Activated CD4-positive, alpha-beta memory T cell treated with anti-CD3 and anti-CD28 coated beads for 36 hours (primary cell): ENCODE data around the gene LAMC3. TPM values are rescaled to one million over a fixed set of nuclear protein-coding genes. Genes with fewer than 3 reads are reported as not detected.

Source experiments
- CTCF ChIA-PET: fragments of 350-600 bp; sonication (Branson Sonifier 250); formaldehyde crosslinking; loops from one replicate; lab custom pipeline; 2021; ENCODE audit warnings: antibody characterized with exemption, inconsistent platforms; lab: Charles Lee
- POLR2A ChIA-PET: fragments of 350-600 bp; sonication (Branson Sonifier 250); formaldehyde crosslinking; loops from one replicate; lab custom pipeline; 2021; ENCODE audit warnings: antibody characterized with exemption; lab: Charles Lee
- DNase-seq: peaks from one replicate; pipeline ENCODE4 v3.0.0-alpha.2; 2020
- H3K27ac Mint-ChIP-seq: one replicate; pipeline ENCODE4 v1.8.0; 2021; ENCODE audit warnings: mixed read lengths
- H3K27me3 Mint-ChIP-seq: one replicate; pipeline ENCODE4 v1.8.0; 2021; ENCODE audit warnings: mixed read lengths
- H3K36me3 Mint-ChIP-seq: one replicate; pipeline ENCODE4 v1.8.0; 2021; ENCODE audit warnings: mixed read lengths
- H3K4me1 Mint-ChIP-seq: one replicate; pipeline ENCODE4 v1.8.0; 2021; ENCODE audit warnings: low read depth, mixed read lengths
- H3K4me3 Mint-ChIP-seq: one replicate; pipeline ENCODE4 v1.8.0; 2021; ENCODE audit warnings: mild to moderate bottlenecking, mixed read lengths
- H3K9me3 Mint-ChIP-seq: one replicate; pipeline ENCODE4 v1.8.0; 2021; ENCODE audit warnings: mixed read lengths
- intact Hi-C: fragments of 100-400 bp; cut with micrococcal nuclease; formaldehyde crosslinking; loops from one replicate; pipeline ENCODE4 v1.15.1; 2023
- total RNA-seq, 2 experiments: library from RNA; stranded (reverse); gene quantifications; one replicate each; pipeline ENCODE4 v1.2.3, GENCODE V29; 2021

LAMC3 gene
- total RNA-seq, 2 experiments from 2014 or later, result 0.12 to 0.34 TPM

GRCh38 chr9:130972277-130972956 is 36.6 kb upstream of the LAMC3 start:
- intact Hi-C loops, result no loop called here
- CTCF ChIA-PET, result no interaction called here
- DNase-seq, result no peak
- H3K9me3 Mint-ChIP-seq, result no peaks in the 10 kb centered on the region
- POLR2A ChIA-PET, result no interaction called here
- no peaks in the 10 kb centered on the region for H3K36me3 Mint-ChIP-seq
- no peaks in the 10 kb centered on the region for H3K4me1 Mint-ChIP-seq
- no peak overlapping the region for H3K4me3 Mint-ChIP-seq
- peaks cover 13% of the 10 kb centered on the region for H3K27me3 Mint-ChIP-seq
- no peak overlapping the region for H3K27ac Mint-ChIP-seq

- intact Hi-C loops, result no loop called here
- no peak for DNase-seq
- Mint-ChIP-seq H3K27ac (no peak overlapping the region), H3K36me3 (no peaks in the 10 kb centered on the region), H3K4me1 (no peaks in the 10 kb centered on the region), H3K9me3 (no peaks in the 10 kb centered on the region), H3K27me3 (peaks cover 14% of the 10 kb centered on the region), H3K4me3 (no peak overlapping the region)
- CTCF ChIA-PET, result no interaction called here
- POLR2A ChIA-PET, result no interaction called here
Observed at GRCh38 chr9:130972957-130973685, 35.9 kb upstream of the LAMC3 start.

DNA sequence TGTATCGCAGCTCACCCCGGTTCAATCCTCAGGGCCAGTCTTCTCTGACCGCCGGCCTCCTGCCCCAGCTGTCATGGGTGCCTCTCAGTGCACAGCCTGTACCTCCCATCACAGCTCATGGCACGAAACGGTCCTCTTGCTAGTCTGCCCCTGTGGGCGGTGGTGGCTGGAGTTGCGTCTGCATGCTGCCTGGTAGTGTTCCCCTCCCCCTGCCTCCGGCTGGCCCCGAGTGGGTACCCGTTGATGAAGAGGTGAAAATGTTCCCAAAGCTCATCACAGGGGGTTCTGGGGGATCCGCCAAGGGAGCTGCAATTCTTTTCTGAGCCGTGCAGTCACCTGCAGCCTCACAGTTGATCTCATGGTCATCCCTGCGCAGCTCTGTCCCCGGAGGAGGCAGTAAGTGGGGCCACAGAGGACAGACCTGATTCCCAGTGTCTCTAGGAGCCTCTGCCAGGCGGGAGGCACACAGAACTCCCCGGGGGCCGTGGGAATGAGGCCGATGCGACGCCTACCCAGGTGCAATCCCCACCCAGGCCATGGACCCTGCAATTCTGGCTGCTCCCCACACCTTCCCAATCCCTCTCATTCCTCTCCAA is 35.2 kb upstream of the LAMC3 start:
- DNase-seq, result no peak
- Mint-ChIP-seq H3K4me3 (no peak overlapping the region), H3K36me3 (no peaks in the 10 kb centered on the region), H3K9me3 (no peaks in the 10 kb centered on the region), H3K27ac (no peak overlapping the region), H3K4me1 (no peaks in the 10 kb centered on the region), H3K27me3 (peaks cover 14% of the 10 kb centered on the region)
- ChIA-PET CTCF (no interaction called here), POLR2A (no interaction called here)
- intact Hi-C loops, result no loop called here

DNA sequence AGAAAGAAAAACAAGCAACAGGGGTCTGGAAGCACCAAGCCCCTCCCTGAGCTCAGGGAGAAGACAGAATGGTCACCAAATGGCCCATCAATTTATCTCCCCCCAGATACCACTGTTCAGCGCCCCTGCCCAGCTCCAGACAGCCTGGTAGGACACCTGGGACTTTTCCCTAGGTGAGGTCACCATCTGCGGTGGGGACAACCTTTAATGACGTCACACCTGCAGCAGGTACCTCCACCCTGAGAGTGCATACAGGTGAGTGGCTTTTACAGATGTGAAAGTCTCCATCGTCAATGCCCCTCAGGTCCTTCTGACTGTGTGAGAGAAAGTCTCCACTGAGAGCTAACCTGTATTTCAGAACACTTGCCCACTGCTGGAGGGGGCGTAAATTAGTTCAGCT is 34.3 kb upstream of the LAMC3 start:
- intact Hi-C loops, result no loop called here
- no peaks in the 10 kb centered on the region for H3K9me3 Mint-ChIP-seq
- H3K4me1 Mint-ChIP-seq, result no peaks in the 10 kb centered on the region
- POLR2A ChIA-PET, result no interaction called here
- no peak overlapping the region for H3K4me3 Mint-ChIP-seq
- H3K27me3 Mint-ChIP-seq, result peaks cover 14% of the 10 kb centered on the region
- DNase-seq, result no peak
- CTCF ChIA-PET, result no interaction called here
- no peaks in the 10 kb centered on the region for H3K36me3 Mint-ChIP-seq
- no peak overlapping the region for H3K27ac Mint-ChIP-seq

- CTCF ChIA-PET, result no interaction called here
Observed at GRCh38 chr9:130975156-130975555, 33.8 kb upstream of the LAMC3 start.

GRCh38 chr9:130975932-130976841 is 32.8 kb upstream of the LAMC3 start:
- ChIA-PET POLR2A (no interaction called here), CTCF (no interaction called here)
- Mint-ChIP-seq H3K4me3 (no peak overlapping the region), H3K9me3 (no peaks in the 10 kb centered on the region), H3K27ac (no peak overlapping the region), H3K36me3 (no peaks in the 10 kb centered on the region), H3K27me3 (peaks cover 17% of the 10 kb centered on the region), H3K4me1 (no peaks in the 10 kb centered on the region)
- intact Hi-C loops, result no loop called here
- DNase-seq, result no peak

More at GRCh38 chr9:130975156-130975555, 33.8 kb upstream of the LAMC3 start:
- Mint-ChIP-seq H3K27ac (no peak overlapping the region), H3K36me3 (no peaks in the 10 kb centered on the region), H3K9me3 (no peaks in the 10 kb centered on the region), H3K4me1 (no peaks in the 10 kb centered on the region), H3K4me3 (no peak overlapping the region), H3K27me3 (peaks cover 15% of the 10 kb centered on the region)
- intact Hi-C loops, result no loop called here
- POLR2A ChIA-PET, result no interaction called here
- DNase-seq, result no peak

GRCh38 chr9:130977811-130978221 is 31.2 kb upstream of the LAMC3 start:
- ChIA-PET POLR2A (no interaction called here), CTCF (no interaction called here)
- intact Hi-C loops, result no loop called here
- Mint-ChIP-seq H3K4me3 (no peak overlapping the region), H3K9me3 (no peaks in the 10 kb centered on the region), H3K27me3 (peaks cover 11% of the 10 kb centered on the region), H3K4me1 (no peaks in the 10 kb centered on the region), H3K27ac (no peak overlapping the region), H3K36me3 (no peaks in the 10 kb centered on the region)
- DNase-seq, result no peak

DNA sequence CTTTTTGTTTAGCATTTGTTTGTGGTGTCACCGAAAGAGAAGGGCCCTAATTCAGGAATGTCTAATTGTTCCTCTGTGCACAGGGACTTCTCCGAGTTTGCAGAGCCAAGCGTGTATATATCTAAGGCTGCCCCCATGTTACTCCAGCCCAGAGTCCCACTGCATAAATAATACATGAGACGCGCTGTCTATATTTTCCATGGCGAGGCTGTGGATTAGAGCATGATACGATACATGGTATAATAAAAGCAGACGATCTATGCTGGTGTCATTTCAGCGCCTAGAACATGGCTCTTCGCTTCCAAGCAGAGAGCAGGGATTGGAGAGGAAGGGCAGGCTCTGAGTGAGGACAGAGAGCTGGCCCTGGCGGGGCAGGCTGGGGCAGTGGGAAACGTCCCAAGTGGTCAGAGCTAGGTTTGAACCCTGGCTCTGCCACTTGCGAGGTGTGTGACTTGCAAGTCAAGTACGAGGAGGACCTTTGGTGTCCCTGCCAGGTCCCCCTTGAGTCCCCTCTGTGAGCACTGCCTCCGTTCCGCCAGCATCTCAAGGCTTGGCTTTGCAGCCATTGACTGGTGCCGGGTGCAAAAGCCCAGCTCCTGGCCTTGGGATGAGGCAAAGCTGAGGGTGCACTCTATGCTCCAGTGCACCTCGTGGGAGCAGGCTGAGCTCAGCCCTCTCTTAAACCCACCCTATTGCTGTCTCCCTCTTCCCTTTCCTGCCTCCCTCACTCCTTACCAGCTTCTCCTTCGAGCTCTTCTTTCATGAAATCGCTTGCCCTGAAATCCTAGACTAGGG is 29.2 kb upstream of the LAMC3 start:
- ChIA-PET CTCF (interaction anchor here (0.6 kb wide), 1 partner anchor 296 kb away, joined by 3 read pairs; no protein-coding TSS in a partner anchor), POLR2A (no interaction called here)
- Mint-ChIP-seq H3K36me3 (no peaks in the 10 kb centered on the region), H3K27ac (no peak overlapping the region), H3K4me3 (no peak overlapping the region), H3K27me3 (peaks cover 11% of the 10 kb centered on the region), H3K9me3 (no peaks in the 10 kb centered on the region), H3K4me1 (no peaks in the 10 kb centered on the region)
- no peak for DNase-seq
- intact Hi-C loops, result no loop called here

DNA sequence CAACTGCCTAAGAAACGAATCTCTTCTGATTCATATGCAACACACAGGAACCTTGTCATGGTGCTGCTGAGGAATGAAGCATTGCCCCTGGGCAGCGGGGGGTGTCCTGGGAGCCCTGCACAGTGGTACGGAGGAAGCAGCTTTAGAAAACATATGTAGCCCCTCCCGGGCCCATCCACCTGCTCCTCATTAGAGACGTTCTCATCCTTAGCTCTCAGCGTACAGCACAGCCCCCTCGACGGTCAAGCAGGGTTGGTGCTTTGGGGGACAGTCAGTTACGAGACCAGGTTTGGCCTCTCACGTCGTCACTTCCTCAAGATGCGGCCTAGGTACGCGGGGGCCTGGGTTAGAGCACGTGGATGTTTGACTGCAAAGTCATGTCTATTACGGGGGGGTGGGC is 28.4 kb upstream of the LAMC3 start:
- Mint-ChIP-seq H3K4me3 (no peak overlapping the region), H3K36me3 (no peaks in the 10 kb centered on the region), H3K4me1 (no peaks in the 10 kb centered on the region), H3K9me3 (no peaks in the 10 kb centered on the region), H3K27me3 (peaks cover 6% of the 10 kb centered on the region), H3K27ac (no peak overlapping the region)
- POLR2A ChIA-PET, result no interaction called here
- no peak for DNase-seq
- CTCF ChIA-PET, result interaction anchor here (2.0 kb wide), 1 partner anchor 18 kb away, joined by 6 read pairs; no protein-coding TSS in a partner anchor
- intact Hi-C loops, result no loop called here

- CTCF ChIA-PET, result interaction anchor here (2.0 kb wide), 1 partner anchor 17 kb away, joined by 6 read pairs; no protein-coding TSS in a partner anchor
Observed at GRCh38 chr9:130981002-130981755, 27.8 kb upstream of the LAMC3 start.

DNA sequence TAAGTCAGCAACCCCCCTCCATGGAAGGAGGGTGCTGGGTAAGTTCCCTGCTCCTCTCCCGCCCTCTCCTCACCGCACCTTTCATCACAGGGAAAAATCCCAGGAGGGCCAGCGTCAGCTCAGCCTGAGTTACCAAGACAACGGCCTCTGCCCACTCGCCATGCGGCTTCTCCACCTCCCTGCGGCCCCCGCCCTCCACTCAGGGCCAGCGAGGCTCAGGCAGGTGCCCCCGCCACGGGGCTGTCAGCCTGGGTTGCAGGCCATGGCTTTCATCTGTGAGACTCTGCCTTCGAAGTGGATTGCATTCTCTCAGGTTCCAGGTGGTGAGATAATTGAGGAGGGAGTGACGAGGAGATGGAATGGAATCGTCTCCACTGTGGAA is 27.2 kb upstream of the LAMC3 start:
- ChIA-PET POLR2A (no interaction called here), CTCF (interaction anchor here (2.0 kb wide), 1 partner anchor 17 kb away, joined by 6 read pairs; no protein-coding TSS in a partner anchor)
- intact Hi-C loops, result no loop called here

More at GRCh38 chr9:130981002-130981755, 27.8 kb upstream of the LAMC3 start:
- no peak for DNase-seq
- H3K36me3 Mint-ChIP-seq, result no peaks in the 10 kb centered on the region
- H3K27me3 Mint-ChIP-seq, result peaks cover 6% of the 10 kb centered on the region
- intact Hi-C loops, result no loop called here
- POLR2A ChIA-PET, result no interaction called here
- H3K27ac Mint-ChIP-seq, result no peak overlapping the region
- no peaks in the 10 kb centered on the region for H3K4me1 Mint-ChIP-seq
- H3K4me3 Mint-ChIP-seq, result no peak overlapping the region
- H3K9me3 Mint-ChIP-seq, result no peaks in the 10 kb centered on the region

More for the DNA sequence above, 27.2 kb upstream of the LAMC3 start:
- Mint-ChIP-seq H3K4me3 (no peak overlapping the region), H3K27me3 (peaks cover 6% of the 10 kb centered on the region), H3K4me1 (no peaks in the 10 kb centered on the region), H3K36me3 (no peaks in the 10 kb centered on the region), H3K27ac (no peak overlapping the region), H3K9me3 (no peaks in the 10 kb centered on the region)
- no peak for DNase-seq
